ENCODE results near the gene BAD. TPM values are rescaled to one million over a fixed set of nuclear protein-coding genes. Genes with fewer than 3 reads are reported as not detected.

BAD gene
- total and polyA plus RNA-seq, 2 of the 13 experiments (the other 11 are each of a cell fraction or from before 2014, with no cell fraction given) = 17.9 to 28.5 TPM

GRCh38 chr11:64240435-64241240 lies 43.8 kb downstream of the BAD start, which contains the start of gene FKBP2 (continued):
- TF ChIP-seq PLRG1 (conservative IDR thresholded peaks at IDR 0.05) = no peak
- no peak for TF ChIP-seq KLF6 (CRISPR knock-in tag; IDR thresholded peaks at IDR 0.05)
- peak; percentile 74 for TF ChIP-seq RBM22 (optimal IDR thresholded peaks at IDR 0.05; ENCODE audit: low read length)
- no peak for TF ChIP-seq LCORL (IDR thresholded peaks at IDR 0.05)
- peak; percentile 49; the same call in 1 of the 2 replicates for TF ChIP-seq LCORL (CRISPR knock-in tag; IDR thresholded peaks at IDR 0.05)
- no peak; the same call in 1 of the 2 replicates for TF ChIP-seq ZNF232 (CRISPR knock-in tag; IDR thresholded peaks at IDR 0.05; ENCODE audit: borderline replicate concordance)
- peak; percentile 56; the same call in 1 of the 2 replicates for TF ChIP-seq ZNF792 (CRISPR knock-in tag; IDR thresholded peaks at IDR 0.05)
- TF ChIP-seq YEATS4 (CRISPR knock-in tag; IDR thresholded peaks at IDR 0.05; ENCODE audit: borderline replicate concordance) = no peak; the same call in 1 of the 2 replicates
- TF ChIP-seq YY1 (IDR thresholded peaks at IDR 0.05; ENCODE audit: insufficient read depth, insufficient replicate concordance, low read depth, low read length) = peak; percentile 71
- TF ChIP-seq BCL6 (CRISPR knock-in tag; IDR thresholded peaks at IDR 0.05) = no peak
- peak; percentile 88 for TF ChIP-seq ZNF574 (CRISPR knock-in tag; IDR thresholded peaks at IDR 0.05)
- TF ChIP-seq ZNF550 (CRISPR knock-in tag; IDR thresholded peaks at IDR 0.05; ENCODE audit: borderline replicate concordance) = no peak
- peak; percentile 27; the same call in 1 of the 2 replicates for TF ChIP-seq FOSL1 (CRISPR knock-in tag; IDR thresholded peaks at IDR 0.05; ENCODE audit: borderline replicate concordance)
- TF ChIP-seq MLXIP (CRISPR knock-in tag; IDR thresholded peaks at IDR 0.05; ENCODE audit: borderline replicate concordance) = no peak
- peak; percentile 67 for TF ChIP-seq ZFY (CRISPR knock-in tag; IDR thresholded peaks at IDR 0.05)
- no peak for TF ChIP-seq REXO4 (CRISPR knock-in tag; IDR thresholded peaks at IDR 0.05; ENCODE audit: borderline replicate concordance)
- TF ChIP-seq TIGD3 (CRISPR knock-in tag; IDR thresholded peaks at IDR 0.05; ENCODE audit: borderline replicate concordance) = no peak
- TF ChIP-seq TRIM22 (IDR thresholded peaks at IDR 0.05) = no peak
- no peak for TF ChIP-seq ZNF530 (CRISPR knock-in tag; IDR thresholded peaks at IDR 0.05; ENCODE audit: low read depth)
- no peak for TF ChIP-seq WIZ (CRISPR knock-in tag; IDR thresholded peaks at IDR 0.05)
- TF ChIP-seq ZNF652 (CRISPR knock-in tag; IDR thresholded peaks at IDR 0.05; ENCODE audit: borderline replicate concordance, low read depth) = no peak
